ENCODE data around the gene FXR2. TPM values are rescaled to one million over a fixed set of nuclear protein-coding genes. Genes with fewer than 3 reads are reported as not detected.

The FXR2 gene
- polyA plus RNA-seq, 1 donor (not counting 4 experiments of a cell fraction or from before 2014, with no cell fraction given) = 30.6 TPM

GRCh38 chr17:7589891-7590691 is 24.6 kb downstream of the FXR2 start, which contains the start of gene SOX15:
Gene SOX15 (minus strand): TSS chr17:7590094. CDS start chr17:7589676, 418 bp downstream.
- H3K4me1 ChIP-seq (ENCODE audit: control insufficient read depth, extremely low read depth, insufficient read depth, low read length) = peaks cover 31% of the 10 kb centered on the region
- H3K36me3 ChIP-seq (ENCODE audit: control insufficient read depth in 2 of 2, extremely low read depth in 1 of 2, insufficient read depth in 2 of 2, low read length in 2 of 2) = peaks cover 36 to 56% of the 10 kb centered on the region in 2 experiments
- no peaks in the 10 kb centered on the region for H4K20me1 ChIP-seq (ENCODE audit: control insufficient read depth, extremely low read depth, insufficient read depth, low read length)
- TF ChIP-seq EZH2 (IDR thresholded peaks at IDR 0.05; ENCODE audit: low read length) = no peak
- TF ChIP-seq, protein P1, sequence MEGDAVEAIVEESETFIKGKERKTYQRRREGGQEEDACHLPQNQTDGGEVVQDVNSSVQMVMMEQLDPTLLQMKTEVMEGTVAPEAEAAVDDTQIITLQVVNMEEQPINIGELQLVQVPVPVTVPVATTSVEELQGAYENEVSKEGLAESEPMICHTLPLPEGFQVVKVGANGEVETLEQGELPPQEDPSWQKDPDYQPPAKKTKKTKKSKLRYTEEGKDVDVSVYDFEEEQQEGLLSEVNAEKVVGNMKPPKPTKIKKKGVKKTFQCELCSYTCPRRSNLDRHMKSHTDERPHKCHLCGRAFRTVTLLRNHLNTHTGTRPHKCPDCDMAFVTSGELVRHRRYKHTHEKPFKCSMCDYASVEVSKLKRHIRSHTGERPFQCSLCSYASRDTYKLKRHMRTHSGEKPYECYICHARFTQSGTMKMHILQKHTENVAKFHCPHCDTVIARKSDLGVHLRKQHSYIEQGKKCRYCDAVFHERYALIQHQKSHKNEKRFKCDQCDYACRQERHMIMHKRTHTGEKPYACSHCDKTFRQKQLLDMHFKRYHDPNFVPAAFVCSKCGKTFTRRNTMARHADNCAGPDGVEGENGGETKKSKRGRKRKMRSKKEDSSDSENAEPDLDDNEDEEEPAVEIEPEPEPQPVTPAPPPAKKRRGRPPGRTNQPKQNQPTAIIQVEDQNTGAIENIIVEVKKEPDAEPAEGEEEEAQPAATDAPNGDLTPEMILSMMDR (optimal IDR thresholded peaks at IDR 0.05 in 1 of 3, IDR thresholded peaks at IDR 0.05 in 1 of 3, conservative IDR thresholded peaks at IDR 0.05 in 1 of 3; ENCODE audit: extremely low read depth in 1 of 3, insufficient read depth in 2 of 3, low read length in 3 of 3) = peak in 1 of 3 experiments; percentile 5
- DNase-seq (ENCODE audit: low read depth, low spot score) (no peak), FAIRE-seq (peak; percentile 20)
- no peak within 1 kb of the TSS for H2AFZ ChIP-seq (ENCODE audit: control insufficient read depth, low read length)
- H3K4me3 ChIP-seq (ENCODE audit: control insufficient read depth in 2 of 3, extremely low read depth in 1 of 3, insufficient read depth in 2 of 3, low read depth in 1 of 3, low read length in 3 of 3) = peak within 1 kb of the TSS; percentile 78 to 98 (median 92)
- H3K9me1 ChIP-seq (ENCODE audit: control insufficient read depth, extremely low read depth, insufficient read depth, low read length) = no peaks in the 10 kb centered on the region
- H3K9me3 ChIP-seq (ENCODE audit: control insufficient read depth, low read depth, low read length) = no peaks in the 10 kb centered on the region
- peak within 1 kb of the TSS; percentile 99 for H3K27ac ChIP-seq (ENCODE audit: control insufficient read depth, insufficient read depth, low read length)
- peak within 1 kb of the TSS; percentile 91 for H3K9ac ChIP-seq (ENCODE audit: control insufficient read depth, extremely low read depth, insufficient read depth, low read length)
- dilution Hi-C loops (cut with MboI; ENCODE audit: extremely low pct_ligation_motif_present, low sequenced_read_pairs) = no loop called here
- peaks cover 39% of the 10 kb centered on the region for H3K79me2 ChIP-seq (ENCODE audit: control insufficient read depth, insufficient read depth, low read length)
- no peaks in the 10 kb centered on the region for H3K27me3 ChIP-seq (ENCODE audit: control insufficient read depth, extremely low read depth, insufficient read depth, low read length)
- peak within 1 kb of the TSS; percentile 97 for H3K4me2 ChIP-seq (ENCODE audit: control insufficient read depth, extremely low read depth, insufficient read depth, low read depth, low read length)

GRCh38 chr17:7589204-7589868 is 25.4 kb downstream of the FXR2 start:
- Histone ChIP-seq H3K4me1 (ENCODE audit: control insufficient read depth, extremely low read depth, insufficient read depth, low read length) (peaks cover 35% of the 10 kb centered on the region), H3K36me3 (ENCODE audit: control insufficient read depth in 2 of 2, extremely low read depth in 1 of 2, insufficient read depth in 2 of 2, low read length in 2 of 2) (peaks cover 32 to 49% of the 10 kb centered on the region in 2 experiments), H2AFZ (ENCODE audit: control insufficient read depth, low read length) (no peak overlapping the region), H4K20me1 (ENCODE audit: control insufficient read depth, extremely low read depth, insufficient read depth, low read length) (no peaks in the 10 kb centered on the region), H3K27ac (ENCODE audit: control insufficient read depth, insufficient read depth, low read length) (peak overlapping the region; percentile 99), H3K9me1 (ENCODE audit: control insufficient read depth, extremely low read depth, insufficient read depth, low read length) (no peaks in the 10 kb centered on the region), H3K9ac (ENCODE audit: control insufficient read depth, extremely low read depth, insufficient read depth, low read length) (peak overlapping the region; percentile 91), H3K9me3 (ENCODE audit: control insufficient read depth, low read depth, low read length) (no peaks in the 10 kb centered on the region), H3K27me3 (ENCODE audit: control insufficient read depth, extremely low read depth, insufficient read depth, low read length) (no peaks in the 10 kb centered on the region), H3K4me2 (ENCODE audit: control insufficient read depth, extremely low read depth, insufficient read depth, low read depth, low read length) (peak overlapping the region; percentile 97), H3K79me2 (ENCODE audit: control insufficient read depth, insufficient read depth, low read length) (peaks cover 43% of the 10 kb centered on the region), H3K4me3 (ENCODE audit: control insufficient read depth in 2 of 3, extremely low read depth in 1 of 3, insufficient read depth in 2 of 3, low read depth in 1 of 3, low read length in 3 of 3) (peak overlapping the region; percentile 78 to 98 (median 92))
- TF ChIP-seq, protein P1 (optimal IDR thresholded peaks at IDR 0.05 in 1 of 3, IDR thresholded peaks at IDR 0.05 in 1 of 3, conservative IDR thresholded peaks at IDR 0.05 in 1 of 3; ENCODE audit: extremely low read depth in 1 of 3, insufficient read depth in 2 of 3, low read length in 3 of 3) = peak; percentile 75 to 93 (median 86)
- TF ChIP-seq EZH2 (IDR thresholded peaks at IDR 0.05; ENCODE audit: low read length) = no peak
- dilution Hi-C loops (cut with MboI; ENCODE audit: extremely low pct_ligation_motif_present, low sequenced_read_pairs) = no loop called here
- peak; percentile 57 for FAIRE-seq
- DNase-seq (ENCODE audit: low read depth, low spot score) = no peak
